Astrocyte (in vitro differentiated cells and primary cell): ENCODE data around the gene CCDC197. TPM values are rescaled to one million over a fixed set of nuclear protein-coding genes. Genes with fewer than 3 reads are reported as not detected.

Experiments used
- DNase-seq: peaks from one replicate; pipeline ENCODE4 v3.0.0-alpha.2; 2010; ENCODE audit warnings: low read depth
- FAIRE-seq: peaks from 2 replicates; lab custom pipeline; 2011; peaks lifted over from hg19 to GRCh38; lab: Jason Lieb, UNC
- H2AFZ ChIP-seq: 2 replicates; pipeline ENCODE4 v1.6.0; 2012; ENCODE audit warnings: low read depth, low read length, inconsistent platforms
- H3K27ac ChIP-seq: 2 replicates; pipeline ENCODE4 v1.5.1; 2011; ENCODE audit warnings: low read depth, low read length, inconsistent platforms
- H3K27me3 ChIP-seq: 2 replicates; pipeline ENCODE4 v1.6.0; 2011; ENCODE audit warnings: low read length, inconsistent platforms; ENCODE audit not compliant: insufficient read depth
- H3K36me3 ChIP-seq: 2 replicates; pipeline ENCODE4 v1.5.1; 2011; ENCODE audit warnings: low read length, inconsistent platforms; ENCODE audit not compliant: insufficient read depth
- H3K4me1 ChIP-seq: 2 replicates; pipeline ENCODE4 v1.5.1; 2011; ENCODE audit warnings: low read length, inconsistent platforms; ENCODE audit not compliant: insufficient read depth
- H3K4me2 ChIP-seq: 2 replicates; pipeline ENCODE4 v1.6.0; 2012; ENCODE audit warnings: low read length, inconsistent platforms
- H3K4me3 ChIP-seq: 2 replicates; pipeline ENCODE4 v1.5.1; 2011; ENCODE audit warnings: low read depth, mild to moderate bottlenecking, low read length, inconsistent platforms; ENCODE audit not compliant: insufficient read depth
- H3K79me2 ChIP-seq: 2 replicates; pipeline ENCODE4 v1.6.0; 2012; ENCODE audit warnings: mild to moderate bottlenecking, low read length, inconsistent platforms; ENCODE audit not compliant: insufficient read depth
- H3K9ac ChIP-seq: 2 replicates; pipeline ENCODE4 v1.6.0; 2012; ENCODE audit warnings: mild to moderate bottlenecking, low read length, inconsistent platforms
- H3K9me3 ChIP-seq: 2 replicates; pipeline ENCODE4 v1.5.1; 2012; ENCODE audit warnings: low read depth, mild to moderate bottlenecking, low read length, inconsistent platforms; ENCODE audit not compliant: insufficient read depth
- H4K20me1 ChIP-seq: 2 replicates; pipeline ENCODE4 v1.6.0; 2012; ENCODE audit warnings: low read length, inconsistent platforms; ENCODE audit not compliant: insufficient read depth
- H3K27ac Mint-ChIP-seq: one replicate; pipeline ENCODE4 v1.8.0; 2021; ENCODE audit warnings: mild to moderate bottlenecking, mixed read lengths; ENCODE audit not compliant: unreplicated experiment
- H3K27me3 Mint-ChIP-seq: one replicate; pipeline ENCODE4 v1.8.0; 2021; ENCODE audit warnings: low read depth, mixed read lengths; ENCODE audit not compliant: unreplicated experiment
- H3K36me3 Mint-ChIP-seq: one replicate; pipeline ENCODE4 v1.8.0; 2021; ENCODE audit warnings: low read depth, mixed read lengths; ENCODE audit not compliant: unreplicated experiment
- H3K4me1 Mint-ChIP-seq: one replicate; pipeline ENCODE4 v1.8.0; 2021; ENCODE audit warnings: low read depth, mixed read lengths; ENCODE audit not compliant: unreplicated experiment
- H3K4me3 Mint-ChIP-seq: one replicate; pipeline ENCODE4 v1.8.0; 2021; ENCODE audit warnings: mild to moderate bottlenecking, moderate library complexity, mixed read lengths; ENCODE audit not compliant: unreplicated experiment
- H3K9me3 Mint-ChIP-seq: one replicate; pipeline ENCODE4 v1.8.0; 2021; ENCODE audit warnings: mild to moderate bottlenecking, mixed read lengths; ENCODE audit not compliant: unreplicated experiment
- EZH2 ChIP-seq: IDR thresholded peaks from 2 replicates; pipeline ENCODE4 v1.6.1; 2012; ENCODE audit warnings: mild to moderate bottlenecking, low read length, inconsistent platforms; ENCODE audit not compliant: insufficient read depth
- total RNA-seq: library from RNA; stranded (reverse); gene quantifications from 2 replicates; pipeline ENCODE4 v1.2.1, GENCODE V29; 2021
- TF ChIP-seq, protein P1 (sequence below): IDR thresholded peaks from 2 replicates; pipeline ENCODE4 v1.5.1; 2011; ENCODE audit warnings: low read depth, mild to moderate bottlenecking, inconsistent platforms, low read length, moderate library complexity; ENCODE audit not compliant: insufficient read depth

The CCDC197 gene
- total RNA-seq, 1 donor from 2014 or later = not detected

GRCh38 chr14:94026889-94027469 lies 29.9 kb downstream of the CCDC197 start:
- H3K27ac Mint-ChIP-seq = no peak overlapping the region
- peak overlapping the region; percentile 74 for H3K4me3 Mint-ChIP-seq
- no peak overlapping the region for H3K27ac ChIP-seq
- peaks cover 26% of the 10 kb centered on the region for H3K4me1 ChIP-seq
- TF ChIP-seq, protein P1, sequence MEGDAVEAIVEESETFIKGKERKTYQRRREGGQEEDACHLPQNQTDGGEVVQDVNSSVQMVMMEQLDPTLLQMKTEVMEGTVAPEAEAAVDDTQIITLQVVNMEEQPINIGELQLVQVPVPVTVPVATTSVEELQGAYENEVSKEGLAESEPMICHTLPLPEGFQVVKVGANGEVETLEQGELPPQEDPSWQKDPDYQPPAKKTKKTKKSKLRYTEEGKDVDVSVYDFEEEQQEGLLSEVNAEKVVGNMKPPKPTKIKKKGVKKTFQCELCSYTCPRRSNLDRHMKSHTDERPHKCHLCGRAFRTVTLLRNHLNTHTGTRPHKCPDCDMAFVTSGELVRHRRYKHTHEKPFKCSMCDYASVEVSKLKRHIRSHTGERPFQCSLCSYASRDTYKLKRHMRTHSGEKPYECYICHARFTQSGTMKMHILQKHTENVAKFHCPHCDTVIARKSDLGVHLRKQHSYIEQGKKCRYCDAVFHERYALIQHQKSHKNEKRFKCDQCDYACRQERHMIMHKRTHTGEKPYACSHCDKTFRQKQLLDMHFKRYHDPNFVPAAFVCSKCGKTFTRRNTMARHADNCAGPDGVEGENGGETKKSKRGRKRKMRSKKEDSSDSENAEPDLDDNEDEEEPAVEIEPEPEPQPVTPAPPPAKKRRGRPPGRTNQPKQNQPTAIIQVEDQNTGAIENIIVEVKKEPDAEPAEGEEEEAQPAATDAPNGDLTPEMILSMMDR = no peak
- TF ChIP-seq EZH2 = no peak
- DNase-seq (no peak), FAIRE-seq (no peak)
- no peaks in the 10 kb centered on the region for H3K79me2 ChIP-seq
- H4K20me1 ChIP-seq = no peaks in the 10 kb centered on the region
- H3K27me3 ChIP-seq = no peaks in the 10 kb centered on the region
- H3K4me2 ChIP-seq = peak overlapping the region; percentile 70
- peak overlapping the region; percentile 53 for H3K4me3 ChIP-seq
- H3K9ac ChIP-seq = peak overlapping the region; percentile 57
- H3K9me3 ChIP-seq = no peaks in the 10 kb centered on the region
- H3K4me1 Mint-ChIP-seq = no peaks in the 10 kb centered on the region
- no peaks in the 10 kb centered on the region for H3K36me3 ChIP-seq
- no peak overlapping the region for H2AFZ ChIP-seq
- H3K9me3 Mint-ChIP-seq = peaks cover 2% of the 10 kb centered on the region
- peaks cover 4% of the 10 kb centered on the region for H3K27me3 Mint-ChIP-seq
- H3K36me3 Mint-ChIP-seq = peaks cover 4% of the 10 kb centered on the region

DNA sequence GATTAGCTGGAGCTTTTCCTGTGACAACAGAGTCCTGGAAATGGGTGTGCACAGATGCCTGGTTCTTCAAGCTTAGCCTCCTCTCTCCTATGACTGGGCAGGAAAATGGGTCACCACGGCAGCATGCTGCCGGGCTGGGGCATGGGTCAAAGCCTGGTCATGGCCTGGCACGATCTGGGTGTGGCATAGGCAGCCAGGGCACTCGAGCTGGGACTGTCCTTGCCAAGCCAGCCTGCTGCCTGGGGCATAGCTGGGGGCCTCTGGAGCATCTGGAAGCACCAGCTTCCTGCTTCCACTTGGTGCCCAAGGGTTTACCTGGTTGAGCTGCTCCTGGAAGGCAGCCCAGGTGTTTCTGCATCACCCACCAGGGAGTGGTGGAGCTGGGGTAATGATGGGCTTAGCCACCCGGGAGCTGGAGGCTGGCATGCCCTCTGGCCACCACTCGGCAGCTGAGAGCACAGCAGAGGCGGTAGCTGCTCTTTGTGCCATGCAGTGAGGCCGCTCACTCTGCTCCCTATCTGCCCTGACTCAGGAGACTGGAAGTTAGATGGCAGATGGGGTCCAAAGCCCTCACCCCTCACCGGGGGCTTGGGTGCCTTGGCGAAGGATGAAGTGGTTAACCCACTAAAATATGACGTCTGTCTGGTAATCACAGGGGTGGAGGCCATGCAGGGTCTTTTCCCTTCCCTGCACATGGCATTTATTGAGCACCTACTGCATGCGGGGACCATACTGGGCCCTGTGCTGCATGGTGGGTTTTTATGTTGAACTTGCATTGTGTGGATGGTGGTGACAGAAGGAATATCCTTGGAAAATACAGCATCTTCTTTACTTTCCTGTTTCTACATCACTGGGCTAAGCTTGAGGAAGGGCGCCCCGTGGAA lies 30.7 kb downstream of the CCDC197 start:
- Mint-ChIP-seq H3K4me3 (peak overlapping the region; percentile 74), H3K4me1 (no peaks in the 10 kb centered on the region), H3K9me3 (peaks cover 2% of the 10 kb centered on the region), H3K27ac (no peak overlapping the region), H3K27me3 (peaks cover 4% of the 10 kb centered on the region), H3K36me3 (peaks cover 4% of the 10 kb centered on the region)
- Histone ChIP-seq H3K4me1 (peaks cover 26% of the 10 kb centered on the region), H3K9me3 (no peaks in the 10 kb centered on the region), H3K79me2 (no peaks in the 10 kb centered on the region), H3K4me2 (peak overlapping the region; percentile 51), H3K9ac (no peak overlapping the region), H3K27me3 (no peaks in the 10 kb centered on the region), H2AFZ (no peak overlapping the region), H3K36me3 (no peaks in the 10 kb centered on the region), H3K4me3 (no peak overlapping the region), H3K27ac (peak overlapping the region; percentile 19), H4K20me1 (no peaks in the 10 kb centered on the region)
- no peak for TF ChIP-seq EZH2
- TF ChIP-seq, protein P1 = no peak
- no peak for FAIRE-seq
- no peak for DNase-seq
